ENCODE measurements around the gene DDIT4. TPM values are rescaled to one million over a fixed set of nuclear protein-coding genes. Genes with fewer than 3 reads are reported as not detected.
A peak's percentile ranks its signal among the peaks of the same experiment; 100 is the strongest.
"Not testable (repeated sequence)": the region's sequence is repeated elsewhere in the genome, so short reads cannot be mapped to it uniquely, and the experiment has no call there.

DDIT4 gene
- total RNA-seq, 1 donor from 2014 or later: 173 TPM

DNA sequence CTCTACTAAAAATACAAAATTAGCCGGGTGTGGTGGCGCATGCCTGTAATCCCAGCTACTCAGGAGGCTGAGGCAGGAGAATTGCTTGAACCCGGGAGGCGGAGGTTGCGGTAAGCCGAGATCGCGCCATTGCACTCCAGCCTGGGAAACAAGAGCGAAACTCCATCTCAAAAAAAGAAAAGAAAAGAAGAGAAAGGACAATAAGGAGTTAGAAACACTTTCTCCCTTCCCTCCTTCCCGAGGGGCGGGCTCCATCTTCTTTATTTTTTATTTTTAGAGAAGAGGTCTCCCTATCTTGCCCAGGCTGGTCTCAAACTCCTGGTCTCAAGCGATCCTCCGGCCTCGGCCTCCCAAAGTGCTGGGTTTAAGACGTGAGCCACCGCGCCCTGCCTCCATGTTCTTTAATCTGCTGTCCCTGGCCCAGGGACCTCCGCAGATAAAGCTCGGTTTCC lies 23.1 kb downstream of the DDIT4 start:
- DNase-seq: not testable (repeated sequence)

DNA sequence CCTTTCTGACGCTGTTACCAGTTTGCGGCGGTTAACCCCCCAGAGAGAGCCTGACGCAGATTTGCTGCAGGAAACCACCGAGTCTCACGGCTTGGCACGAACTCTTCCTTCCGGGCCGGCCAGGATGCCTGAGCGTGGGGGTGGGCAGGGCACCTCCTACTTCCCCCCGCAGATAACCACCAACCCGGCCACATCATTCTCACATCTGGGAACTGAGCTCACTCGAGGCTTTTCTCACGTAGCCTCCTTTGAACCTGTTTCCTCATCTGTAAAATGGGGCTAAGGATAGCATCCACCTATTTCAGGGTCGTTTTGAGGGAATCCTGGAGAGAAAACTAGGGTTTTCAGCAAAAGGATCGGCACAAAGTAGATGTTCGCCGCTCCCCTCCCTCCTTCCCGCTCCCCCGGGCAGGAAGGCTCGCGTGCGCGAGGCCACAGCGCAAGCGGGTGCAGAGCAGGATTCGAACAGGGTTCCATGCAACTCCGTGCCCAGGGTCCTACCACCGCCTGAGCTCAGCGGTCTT lies 23.6 kb downstream of the DDIT4 start:
- DNase-seq: peak; percentile 94

- peak; percentile 99 for DNase-seq
Observed at GRCh38 chr10:72297805-72298591, 24.3 kb downstream of the DDIT4 start.

DNA sequence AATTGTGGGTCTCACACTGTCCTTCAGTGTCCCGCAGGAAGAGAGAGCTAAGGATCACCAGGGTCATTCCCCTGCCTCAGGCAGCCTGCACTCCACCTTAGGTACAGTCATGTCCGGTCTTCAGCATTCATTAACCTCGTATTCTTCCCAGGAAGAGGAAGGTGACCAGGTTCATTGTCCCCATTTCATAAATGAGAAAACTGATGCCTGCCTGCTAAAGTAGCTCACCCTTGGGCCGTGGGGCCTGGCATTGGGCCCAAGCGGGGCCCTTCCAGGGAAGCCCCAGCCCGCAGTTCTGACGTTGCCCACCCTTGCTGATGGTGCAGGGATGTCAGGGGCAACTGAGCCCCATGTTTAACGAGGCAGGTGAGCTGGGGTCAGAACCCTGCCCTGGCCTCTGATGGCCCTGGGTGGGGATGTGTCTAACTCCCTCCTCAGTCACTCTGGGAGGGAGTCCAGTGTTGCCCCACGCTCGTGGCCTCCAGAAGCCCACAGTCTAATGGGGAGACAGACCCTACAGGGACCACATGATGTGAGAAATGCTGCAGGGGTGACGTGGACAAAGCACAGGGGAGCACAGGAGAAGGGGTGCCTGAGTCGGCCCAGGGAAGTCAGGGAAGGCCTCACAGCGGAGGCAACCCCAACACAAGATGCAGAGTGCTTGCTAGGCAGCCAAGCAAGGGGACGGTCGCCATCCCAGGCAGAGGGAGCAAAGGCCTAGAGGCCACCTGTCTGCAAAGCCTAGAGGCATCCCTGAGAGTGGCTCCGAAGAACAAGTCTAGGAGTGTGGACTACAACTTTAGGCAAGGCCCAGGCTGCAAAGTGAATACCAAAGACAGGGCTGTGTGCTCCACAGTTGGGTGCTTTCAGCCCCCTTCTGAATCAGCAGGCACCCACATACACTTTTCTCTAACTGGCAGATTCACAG lies 25.1 kb downstream of the DDIT4 start:
- peak; percentile 40 for DNase-seq

GRCh38 chr10:72303424-72304128 lies 29.9 kb downstream of the DDIT4 start:
- DNase-seq: no peak

DNA sequence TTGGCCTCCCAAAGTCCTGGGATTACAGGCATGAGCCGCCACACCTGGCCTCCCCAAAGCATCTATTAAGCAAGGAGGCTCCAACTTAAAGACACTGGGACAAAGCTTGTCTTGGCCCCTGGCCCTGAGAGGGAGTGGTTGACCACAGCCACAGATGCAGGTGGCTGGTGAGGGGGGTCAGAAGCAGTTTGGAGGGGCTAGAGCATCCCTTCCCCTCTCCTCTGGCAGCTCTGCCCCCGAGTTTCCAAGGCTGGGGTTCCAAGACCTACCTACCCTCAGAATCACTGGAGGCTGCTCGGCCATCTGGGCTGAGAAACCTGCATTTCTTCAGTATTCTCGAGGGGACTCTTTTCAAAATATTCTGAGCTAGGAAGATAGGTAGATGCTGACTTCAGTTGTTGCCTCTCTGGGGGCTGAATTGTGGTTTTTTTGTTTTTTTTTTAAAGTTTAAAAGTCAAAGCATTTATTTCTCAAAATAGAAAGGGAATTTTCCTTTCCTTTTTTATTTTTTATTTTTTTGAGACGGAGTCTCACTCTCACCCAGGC lies 32.6 kb downstream of the DDIT4 start:
- no peak for DNase-seq

DNA sequence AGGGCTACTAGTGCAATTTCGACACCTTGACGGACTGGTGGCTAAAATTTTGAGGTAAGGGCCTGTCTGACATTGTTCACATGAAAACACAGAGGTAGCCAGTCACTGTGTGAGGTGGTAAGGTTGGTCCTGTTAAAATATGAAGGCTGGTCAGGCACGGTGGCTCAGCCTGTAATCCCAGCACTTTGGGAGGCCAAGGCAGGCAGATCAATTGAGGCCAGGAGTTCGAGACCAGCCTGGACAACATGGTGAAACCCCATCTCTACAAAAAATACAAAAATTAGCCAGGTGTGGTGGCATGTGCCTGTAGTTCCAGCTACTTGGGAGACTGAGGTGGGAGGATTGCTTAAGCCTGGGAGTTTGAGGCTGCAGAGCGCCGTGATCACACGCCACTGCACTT lies 34.0 kb downstream of the DDIT4 start:
- not testable (repeated sequence) for DNase-seq

GRCh38 chr10:72308320-72308987 lies 34.7 kb downstream of the DDIT4 start:
- DNase-seq: peak; percentile 80

DNA sequence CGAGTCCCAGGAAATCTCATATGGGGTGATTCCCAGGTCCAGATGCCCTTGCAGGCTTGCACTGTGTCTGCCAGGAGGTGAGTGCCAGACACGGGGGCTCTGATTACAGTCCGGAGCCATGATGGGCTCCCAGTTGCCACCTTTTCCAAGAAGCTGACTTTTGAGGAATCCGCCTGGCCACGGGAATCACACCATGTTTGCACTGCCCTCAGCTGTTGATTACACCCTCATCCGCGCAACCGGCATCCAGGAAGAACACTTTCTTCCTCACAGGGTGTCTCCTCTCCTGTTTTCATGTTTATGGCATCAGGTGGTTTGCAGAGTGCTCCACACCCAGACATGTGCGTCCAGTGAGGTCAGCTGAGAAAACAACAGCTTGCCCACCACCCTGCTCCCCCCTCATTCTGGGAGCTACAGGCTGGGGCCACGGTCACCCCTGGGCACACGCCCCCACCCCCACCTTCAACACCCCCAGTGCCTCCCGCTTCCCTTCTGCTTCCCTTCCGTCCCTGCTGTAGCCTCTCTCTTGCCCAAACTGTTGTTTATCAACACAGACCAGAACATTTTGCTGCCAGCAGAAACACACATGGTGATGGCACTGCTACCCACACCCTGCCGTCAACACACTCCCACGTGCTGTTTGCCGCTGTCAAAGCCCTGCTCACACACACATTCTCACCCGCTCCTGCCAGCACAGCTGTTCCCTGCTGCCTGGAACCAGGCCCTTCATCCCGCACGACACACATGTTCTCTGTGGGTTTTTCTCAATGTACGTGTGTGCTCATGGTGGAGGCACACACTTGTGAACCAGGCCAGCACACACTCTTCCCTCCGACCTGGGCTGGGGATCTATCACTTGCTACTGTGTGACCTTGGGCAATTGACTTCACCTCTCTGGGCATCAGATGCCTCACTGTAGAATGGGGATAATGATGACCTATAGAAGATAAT lies 35.8 kb downstream of the DDIT4 start:
- no peak for DNase-seq

DNA sequence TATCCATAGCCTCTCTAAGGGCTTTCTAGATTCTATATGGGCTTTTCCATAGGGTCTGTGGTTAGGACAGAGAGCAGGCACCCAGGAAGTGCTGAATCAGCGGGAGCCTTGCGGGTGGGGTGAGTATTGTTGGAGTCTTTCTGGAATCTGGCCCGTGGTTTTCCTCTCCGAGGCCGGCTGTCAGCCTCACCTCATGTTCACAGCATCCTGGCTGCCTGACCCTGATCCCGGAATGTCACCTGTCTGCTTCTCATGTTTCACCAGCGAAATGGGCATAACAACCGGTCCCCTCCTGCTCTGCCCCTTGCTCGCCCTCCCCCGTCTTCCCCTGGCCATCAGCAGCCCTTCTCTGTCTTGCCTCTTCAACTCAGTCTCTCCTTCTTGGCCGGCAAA lies 36.5 kb downstream of the DDIT4 start:
- DNase-seq: no peak

DNA sequence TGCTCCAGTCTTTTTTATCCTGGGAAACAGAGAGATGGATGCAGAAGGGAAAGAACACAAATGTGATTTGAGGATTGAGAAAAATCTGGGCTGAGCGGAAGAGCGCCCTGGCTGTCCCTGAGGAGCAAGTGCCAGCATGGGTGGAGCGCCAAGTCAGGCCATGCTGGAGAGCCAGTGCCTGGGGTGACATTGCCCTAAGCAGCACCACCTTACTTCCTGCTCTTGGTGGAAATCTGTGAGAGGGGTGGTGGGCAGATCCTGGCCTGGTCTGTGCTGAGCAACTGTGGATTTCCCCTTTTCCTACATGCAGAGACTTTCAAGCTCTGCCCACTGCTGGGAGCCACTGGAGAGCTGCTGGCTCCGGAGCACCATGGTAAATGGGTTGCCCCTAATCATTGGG lies 36.9 kb downstream of the DDIT4 start:
- DNase-seq: no peak

- DNase-seq: no peak
Observed at GRCh38 chr10:72311667-72312066, 37.9 kb downstream of the DDIT4 start.

DNA sequence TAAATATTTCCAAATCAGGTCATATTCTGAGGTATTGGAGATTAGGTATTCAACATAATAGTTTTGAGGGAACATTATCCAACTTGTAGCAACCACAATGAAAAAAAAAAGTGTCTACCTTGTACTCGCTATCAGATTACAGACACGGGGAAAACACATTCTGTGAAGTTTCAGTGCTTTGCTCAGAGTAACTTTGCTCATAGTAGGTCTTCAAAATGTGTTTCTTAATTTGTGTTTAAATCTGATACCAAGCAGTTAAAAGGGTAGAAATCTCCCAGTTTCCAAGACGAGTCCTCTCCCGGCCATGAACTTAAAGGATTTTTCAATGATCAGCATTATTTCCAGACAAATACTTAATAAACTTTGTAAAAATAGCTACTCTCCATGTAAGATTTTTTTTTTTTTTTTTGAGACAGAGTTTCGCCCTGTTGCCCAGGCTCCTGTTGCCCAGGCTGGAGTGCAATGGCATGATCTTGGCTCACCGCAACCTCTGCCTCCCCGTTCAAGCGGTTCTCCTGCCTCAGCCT lies 39.2 kb downstream of the DDIT4 start:
- no peak for DNase-seq

GRCh38 chr10:72314263-72314662 lies 40.5 kb downstream of the DDIT4 start:
- no peak for DNase-seq

DNA sequence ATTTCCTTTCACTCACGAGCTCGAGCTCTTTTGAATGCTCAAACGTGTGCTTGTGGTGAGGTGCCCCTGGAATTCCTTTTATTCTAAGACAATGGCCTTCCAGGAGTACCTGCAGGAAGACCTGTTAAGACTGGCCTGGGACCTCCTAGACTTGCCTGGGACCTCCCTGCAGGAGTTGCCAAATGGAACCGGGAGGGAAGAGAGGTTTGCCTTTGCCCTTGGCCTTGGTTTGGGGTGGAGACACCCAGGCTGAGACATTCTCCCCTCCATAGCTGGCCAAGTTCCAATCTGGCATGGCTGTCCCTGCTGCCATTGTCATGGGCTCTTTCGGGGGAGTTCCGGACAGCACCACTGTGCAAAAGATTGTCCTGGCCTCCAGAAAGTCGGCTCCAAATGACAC lies 41.3 kb downstream of the DDIT4 start:
- no peak for DNase-seq

DNA sequence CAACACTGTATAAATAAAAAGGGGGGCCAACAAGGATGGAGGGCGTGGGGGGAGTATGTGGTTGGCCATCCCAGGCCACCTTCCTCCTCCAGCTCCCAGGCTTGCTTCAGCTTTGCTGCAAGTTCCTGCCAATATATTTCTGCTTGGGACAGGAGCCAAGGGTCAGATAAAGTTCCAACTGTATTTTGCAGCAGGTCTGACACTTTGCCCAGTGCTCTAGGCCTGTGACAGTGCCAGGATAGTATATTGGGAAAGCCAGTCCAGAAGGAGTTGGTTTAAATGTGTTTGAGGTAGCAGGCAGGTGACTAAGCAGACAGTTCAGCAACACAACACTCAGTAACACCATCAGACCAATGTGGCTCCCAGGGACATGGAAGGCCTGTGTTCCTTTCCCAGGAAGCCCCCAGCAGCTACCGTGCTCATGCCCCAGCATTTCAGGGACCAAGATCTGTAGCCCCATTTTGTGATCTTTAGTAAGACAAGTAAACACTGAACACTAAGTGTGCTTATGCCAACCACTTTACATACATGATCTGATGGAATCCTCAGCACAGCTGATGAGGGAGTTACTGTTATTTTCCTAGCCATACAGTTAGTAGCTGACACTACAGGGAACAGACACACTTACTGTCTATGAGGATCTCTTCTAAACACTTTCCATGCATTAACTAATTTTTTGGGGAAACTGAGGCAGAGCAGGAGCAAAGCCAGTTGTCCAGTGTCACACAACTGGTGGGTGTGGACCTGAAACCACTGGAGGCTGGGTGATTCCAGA lies 42.1 kb downstream of the DDIT4 start:
- DNase-seq: peak; percentile 69

DNA sequence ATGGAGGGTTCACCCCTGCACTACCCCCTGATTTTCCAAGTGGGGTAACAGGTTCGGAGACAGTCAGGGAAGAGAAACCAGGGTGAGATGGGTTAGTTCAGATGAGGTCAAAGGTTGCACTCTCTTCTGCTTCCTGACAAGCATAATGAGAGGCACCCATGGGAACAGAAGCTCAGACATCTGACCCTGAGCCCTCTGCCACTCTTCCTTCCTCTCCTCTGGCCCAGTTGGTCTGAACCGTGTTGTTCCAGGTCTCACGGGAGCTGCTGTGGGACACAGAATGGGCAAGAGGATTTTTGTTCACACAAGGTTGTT lies 42.6 kb downstream of the DDIT4 start:
- DNase-seq: no peak

GRCh38 chr10:72316748-72317435 lies 43.2 kb downstream of the DDIT4 start:
- DNase-seq: peak; percentile 76

Data from dermis blood vessel endothelial cell (primary cell).